Psoas muscle (tissue), 8 donors: ENCODE results near the gene BHLHE23. TPM values are rescaled to one million over a fixed set of nuclear protein-coding genes. Genes with fewer than 3 reads are reported as not detected.

ENCODE experiments used
- ATAC-seq, 4 donors: fragments of 200-7000 bp; cut with Tn5 transposase; one replicate each; pipeline ENCODE4 v1.9.1; 2020; ENCODE audit warnings: moderate library complexity in 3 of 4, mild to moderate bottlenecking in 2 of 4
- DNase-seq, 2 donors: peaks; one replicate each; pipeline ENCODE4 v3.0.0-alpha.2; 2020
- H3K27ac ChIP-seq: fragments of 200-600 bp; one replicate; pipeline ENCODE4 v1.8.0; 2022
- H3K27me3 ChIP-seq, 3 donors: fragments of 200-600 bp in 1 of 3; one replicate each; pipeline versions ENCODE4 v1.6.1 to v1.8.0; 2013 to 2022; ENCODE audit warnings: low read length in 2 of 3, mild to moderate bottlenecking in 2 of 3, moderate library complexity in 1 of 3; ENCODE audit not compliant: insufficient read depth in 3 of 3
- H3K36me3 ChIP-seq, 2 donors: fragments of 200-600 bp in 1 of 2; one replicate each; pipeline versions ENCODE4 v1.6.1 to v1.8.0; 2013 to 2022; ENCODE audit warnings: low read depth in 1 of 2, mild to moderate bottlenecking in 1 of 2, moderate library complexity in 1 of 2; ENCODE audit not compliant: insufficient read depth in 1 of 2
- H3K4me1 ChIP-seq: fragments of 200-600 bp; one replicate; pipeline ENCODE4 v1.8.0; 2022
- H3K4me3 ChIP-seq: fragments of 200-600 bp; one replicate; pipeline ENCODE4 v1.8.0; 2022; ENCODE audit warnings: mild to moderate bottlenecking
- H3K9me3 ChIP-seq: fragments of 200-600 bp; one replicate; pipeline ENCODE4 v1.8.0; 2022
- CTCF ChIP-seq: fragments of 200-600 bp; IDR thresholded peaks from one replicate; pipeline ENCODE4 v1.8.0; 2022; ENCODE audit warnings: antibody characterized with exemption
- WGBS, 3 donors: extraction: QIAGEN DNeasy Blood & Tissue Kit; methylation state at CpG; one replicate each; pipeline versions ENCODE4 v1.1.6 to v1.1.7; 2013; 5-methylcytosine and 5-hydroxymethylcytosine counted together
- intact Hi-C, 2 donors: fragments of 100-400 bp; cut with DNase I; formaldehyde crosslinking; loops; one replicate each; pipeline versions ENCODE4 v1.11.0 to v1.14.2; 2022
- polyA plus RNA-seq, 3 donors: library from polyadenylated mRNA; stranded (reverse); fragments of 200-250 nt; gene quantifications; one replicate each; pipeline ENCODE4 v1.2.3, GENCODE V29; 2013
- total RNA-seq, 4 donors: library from RNA; stranded (reverse); fragmentation: NEBNext Ultra II Directional in 2 of 4; extraction: Animal tissue kit (Norgen Biotek cat#: 25700) in 2 of 4; gene quantifications; one replicate each; pipeline versions ENCODE4 v1.2.1 to v1.2.4, GENCODE V29; 2021 to 2023
- donor health status: healthy with polysubstance abuse.
- donor health status: DM: no; HTN: no; CAD: no; lungs with moderate emphysema.
- donor health status: Bipolar disorder and iron deficiency.
- donor health status: healthy.
- donor health status: DM: yes; HTN: yes; CAD: no.
- donor health status: DM: no; HTN: no; CAD: no.
- donor health status: DM: no; HTN: no; CAD: no.
- donor health status: DM: yes; HTN: yes; CAD: no.

Gene BHLHE23
- total and polyA plus RNA-seq, 7 donors: not detected

GRCh38 chr20:62965363-62965771, 41.4 kb downstream of the BHLHE23 start:
- Histone ChIP-seq H3K27ac (no peak overlapping the region), H3K36me3 (no peaks in the 10 kb centered on the region), H3K9me3 (no peaks in the 10 kb centered on the region), H3K4me1 (no peaks in the 10 kb centered on the region), H3K27me3 (peaks cover 0 to 24% (median 4%) of the 10 kb centered on the region in 3 donors), H3K4me3 (no peak overlapping the region)
- ATAC-seq: no peak
- intact Hi-C loops: no loop called here
- WGBS, 3 donors: 71 to 82% (median 79%) methylated on average over 16 to 19 of the region's 19 CpGs
- no peak for DNase-seq
- TF ChIP-seq CTCF: no peak

DNA sequence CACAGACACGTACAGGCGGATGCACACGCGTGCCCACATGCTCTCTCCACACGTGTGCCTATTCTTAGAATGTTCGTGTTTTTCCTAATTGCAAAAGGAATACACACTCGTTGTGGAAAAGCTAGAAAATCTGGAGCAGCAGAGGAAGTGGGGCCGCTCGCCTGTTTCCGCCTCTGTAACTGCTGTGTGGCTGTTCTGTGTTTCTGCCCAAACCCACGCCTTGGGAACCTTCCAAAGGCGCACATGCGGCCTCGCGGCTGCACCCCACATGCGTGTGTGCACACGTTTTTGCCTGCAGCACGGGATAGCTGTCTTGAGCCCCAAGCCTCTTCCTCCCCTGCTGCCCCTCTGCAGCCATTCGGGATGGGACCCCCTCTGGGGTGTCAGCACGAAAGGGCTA, 42.1 kb downstream of the BHLHE23 start:
- DNase-seq: no peak
- WGBS, 3 donors: 74 to 85% (median 80%) methylated on average over 20 of the region's 20 CpGs
- no peak for ATAC-seq
- Histone ChIP-seq H3K27me3 (peaks cover 0 to 17% (median 4%) of the 10 kb centered on the region in 3 donors), H3K4me3 (no peak overlapping the region), H3K9me3 (no peaks in the 10 kb centered on the region), H3K36me3 (no peaks in the 10 kb centered on the region), H3K4me1 (no peaks in the 10 kb centered on the region), H3K27ac (no peak overlapping the region)
- no peak for TF ChIP-seq CTCF
- intact Hi-C loops: no loop called here

GRCh38 chr20:62963614-62964397, 43.0 kb downstream of the BHLHE23 start:
- DNase-seq: no peak
- intact Hi-C loops: no loop called here

DNA sequence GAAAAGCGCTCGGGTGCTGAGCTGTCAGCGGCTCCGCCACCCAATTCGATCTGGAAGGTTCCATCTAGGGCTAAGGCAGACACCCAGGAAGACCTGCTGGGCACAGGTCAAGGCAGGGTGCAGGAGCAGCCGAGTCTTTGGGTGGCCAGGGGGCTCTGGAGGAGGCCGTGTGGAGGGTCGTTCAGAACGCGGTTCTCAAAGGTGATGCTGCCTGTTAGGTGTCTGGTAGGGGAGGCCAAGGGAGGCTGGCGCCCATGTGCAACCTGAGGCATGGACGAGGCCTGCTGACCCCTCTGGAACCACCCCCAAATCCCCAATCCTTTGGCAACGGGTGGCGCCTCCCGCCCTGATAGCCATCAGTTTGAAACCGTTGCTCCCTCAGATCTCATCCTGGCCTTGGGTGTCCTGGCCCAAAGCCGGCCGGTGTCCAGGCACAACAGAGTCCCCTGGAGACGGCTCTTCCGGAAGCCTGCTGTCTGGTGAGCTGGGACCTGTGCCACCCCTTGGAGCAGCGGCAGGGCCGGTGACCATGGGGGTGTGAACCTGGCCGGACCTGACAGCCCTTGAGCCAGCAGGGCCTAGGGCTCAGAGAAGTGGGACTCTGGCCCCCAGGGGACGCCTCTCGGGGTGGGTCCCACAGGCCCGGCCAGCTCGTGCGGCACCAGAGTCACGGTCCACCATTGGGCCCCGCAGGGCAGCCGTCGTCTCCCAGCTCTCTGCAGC, 43.7 kb downstream of the BHLHE23 start:
- Histone ChIP-seq H3K36me3 (no peaks in the 10 kb centered on the region), H3K4me3 (no peak overlapping the region), H3K9me3 (no peaks in the 10 kb centered on the region), H3K4me1 (no peaks in the 10 kb centered on the region), H3K27ac (no peak overlapping the region), H3K27me3 (peaks cover 0 to 4% (median 0%) of the 10 kb centered on the region in 3 donors)
- no peak for TF ChIP-seq CTCF
- 86 to 89% (median 87%) methylated on average over 26 to 32 of the region's 32 CpGs for WGBS, 3 donors
- DNase-seq (no peak), ATAC-seq (no peak)
- intact Hi-C loops: no loop called here

More at GRCh38 chr20:62963614-62964397, 43.0 kb downstream of the BHLHE23 start:
- Histone ChIP-seq H3K36me3 (no peaks in the 10 kb centered on the region), H3K9me3 (no peaks in the 10 kb centered on the region), H3K4me3 (no peak overlapping the region), H3K27me3 (peaks cover 0 to 9% (median 2%) of the 10 kb centered on the region in 3 donors), H3K27ac (no peak overlapping the region), H3K4me1 (no peaks in the 10 kb centered on the region)
- TF ChIP-seq CTCF: no peak
- 84 to 91% (median 85%) methylated on average over 30 to 32 of the region's 32 CpGs for WGBS, 3 donors
- no peak for ATAC-seq
